ENCODE measurements around the gene CYP17A1.
"Not testable (repeated sequence)": the region's sequence is repeated elsewhere in the genome, so short reads cannot be mapped to it uniquely, and the experiment has no call there.

Gene CYP17A1

GRCh38 chr10:102834143-102834542 is 3.1 kb downstream of the CYP17A1 start:
- DNase-seq, result no peak

GRCh38 chr10:102832987-102833386 is 4.2 kb downstream of the CYP17A1 start:
- DNase-seq, result no peak

- DNase-seq, result no peak
These were observed 5.0 kb downstream of the CYP17A1 start for GRCh38 chr10:102832248-102832647.

GRCh38 chr10:102831322-102832071 is 5.7 kb downstream of the CYP17A1 start:
- no peak for DNase-seq

- DNase-seq, result no peak
These were observed 9.6 kb downstream of the CYP17A1 start for GRCh38 chr10:102827597-102827975.

- DNase-seq, result no peak
These were observed 10.9 kb downstream of the CYP17A1 start for GRCh38 chr10:102826148-102826796.

GRCh38 chr10:102824664-102825063 is 12.5 kb downstream of the CYP17A1 start:
- DNase-seq, result no peak

GRCh38 chr10:102822222-102822621 is 15.0 kb downstream of the CYP17A1 start:
- no peak for DNase-seq

- not testable (repeated sequence) for DNase-seq
These were observed 17.2 kb downstream of the CYP17A1 start for GRCh38 chr10:102820008-102820407.

- no peak for DNase-seq
These were observed 18.2 kb downstream of the CYP17A1 start for GRCh38 chr10:102819054-102819453.

- no peak for DNase-seq
These were observed 20.0 kb downstream of the CYP17A1 start for GRCh38 chr10:102817175-102817574.

GRCh38 chr10:102815790-102816549 is 21.2 kb downstream of the CYP17A1 start:
- no peak for DNase-seq

GRCh38 chr10:102814873-102815661 is 22.1 kb downstream of the CYP17A1 start:
- no peak for DNase-seq

GRCh38 chr10:102814453-102814871 is 22.8 kb downstream of the CYP17A1 start:
- DNase-seq, result no peak

- DNase-seq, result no peak
These were observed 23.3 kb downstream of the CYP17A1 start for GRCh38 chr10:102813734-102814452.

- no peak for DNase-seq
These were observed 24.1 kb downstream of the CYP17A1 start for GRCh38 chr10:102813017-102813541.

- DNase-seq, result no peak
These were observed 24.9 kb downstream of the CYP17A1 start for GRCh38 chr10:102812231-102812876.

- no peak for DNase-seq
These were observed 25.9 kb downstream of the CYP17A1 start for GRCh38 chr10:102811346-102811745.

GRCh38 chr10:102808380-102808779 is 28.8 kb downstream of the CYP17A1 start:
- no peak for DNase-seq

GRCh38 chr10:102804382-102805055 is 32.7 kb downstream of the CYP17A1 start:
- DNase-seq, result no peak
